Neural crest cell (in vitro differentiated cells): ENCODE data around the gene RPS15. TPM values are rescaled to one million over a fixed set of nuclear protein-coding genes. Genes with fewer than 3 reads are reported as not detected.

Experiments used
- DNase-seq: peaks from one replicate; pipeline ENCODE4 v3.0.0; 2021; ENCODE audit warnings: low read depth, mixed read lengths, low spot score
- H3K27ac Mint-ChIP-seq: one replicate; pipeline ENCODE4 v1.8.0; 2021; ENCODE audit warnings: mild to moderate bottlenecking, mixed read lengths; ENCODE audit not compliant: unreplicated experiment
- H3K27me3 Mint-ChIP-seq: 2 replicates; pipeline ENCODE4 v1.8.0; 2021; ENCODE audit warnings: low read depth, mild to moderate bottlenecking, mixed read lengths
- H3K36me3 Mint-ChIP-seq: 2 replicates; pipeline ENCODE4 v1.8.0; 2021; ENCODE audit warnings: low read depth, mild to moderate bottlenecking, mixed read lengths
- H3K4me1 Mint-ChIP-seq: 2 replicates; pipeline ENCODE4 v1.8.0; 2021; ENCODE audit warnings: mixed read lengths
- H3K4me3 Mint-ChIP-seq: one replicate; pipeline ENCODE4 v1.8.0; 2021; ENCODE audit warnings: mild to moderate bottlenecking, mixed read lengths
- H3K9me3 Mint-ChIP-seq: 2 replicates; pipeline ENCODE4 v1.8.0; 2021; ENCODE audit warnings: mixed read lengths
- total RNA-seq: library from RNA; stranded (reverse); gene quantifications from 2 replicates; pipeline ENCODE4 v1.2.1, GENCODE V29; 2021
- TF ChIP-seq, protein P1 (sequence below): fragments of 200-600 bp; sonication (generic); conservative IDR thresholded peaks from 2 replicates; pipeline ENCODE4 v1.5.0; 2021; ENCODE audit warnings: antibody characterized with exemption, mild to moderate bottlenecking

Gene RPS15
- total RNA-seq, 1 donor from 2014 or later: 1,580 TPM

DNA sequence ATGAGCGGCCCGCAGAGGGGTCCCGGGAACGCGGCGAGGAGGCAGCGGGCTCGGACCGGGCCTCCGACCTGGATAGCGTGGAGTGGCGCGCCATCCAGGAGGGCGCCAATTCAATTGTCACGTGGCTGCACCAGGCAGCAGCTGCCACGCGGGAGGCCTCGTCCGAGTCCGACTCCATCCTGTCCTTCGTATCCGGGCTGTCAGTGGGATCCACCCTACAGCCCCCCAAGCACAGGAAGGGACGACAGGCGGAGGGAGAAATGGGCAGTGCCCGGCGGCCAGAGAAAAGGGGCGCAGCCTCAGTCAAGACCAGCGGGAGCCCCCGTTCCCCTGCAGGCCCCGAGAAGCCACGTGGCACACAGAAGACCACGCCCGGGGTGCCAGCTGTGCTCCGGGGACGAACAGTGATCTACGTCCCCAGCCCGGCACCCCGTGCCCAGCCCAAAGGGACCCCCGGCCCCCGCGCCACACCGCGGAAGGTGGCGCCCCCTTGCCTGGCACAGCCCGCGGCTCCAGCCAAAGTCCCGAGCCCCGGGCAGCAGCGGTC lies 30.2 kb downstream of the RPS15 start:
- no peak overlapping the region for H3K27ac Mint-ChIP-seq

DNA sequence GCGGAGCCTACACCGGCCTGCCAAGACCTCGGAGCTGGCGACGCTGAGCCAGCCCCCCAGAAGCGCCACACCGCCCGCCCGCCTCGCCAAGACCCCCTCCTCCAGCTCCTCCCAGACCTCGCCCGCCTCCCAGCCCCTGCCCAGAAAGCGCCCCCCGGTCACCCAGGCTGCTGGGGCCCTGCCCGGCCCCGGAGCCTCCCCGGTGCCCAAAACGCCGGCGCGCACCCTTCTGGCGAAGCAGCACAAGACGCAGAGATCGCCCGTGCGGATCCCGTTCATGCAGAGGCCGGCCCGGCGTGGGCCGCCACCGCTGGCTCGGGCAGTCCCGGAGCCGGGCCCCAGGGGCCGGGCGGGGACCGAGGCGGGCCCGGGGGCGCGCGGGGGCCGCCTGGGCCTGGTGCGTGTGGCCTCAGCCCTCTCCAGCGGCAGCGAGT lies 30.6 kb downstream of the RPS15 start:
- H3K4me1 Mint-ChIP-seq: peaks cover 6% of the 10 kb centered on the region
- DNase-seq: no peak
- H3K4me3 Mint-ChIP-seq: no peak overlapping the region
- TF ChIP-seq, protein P1, sequence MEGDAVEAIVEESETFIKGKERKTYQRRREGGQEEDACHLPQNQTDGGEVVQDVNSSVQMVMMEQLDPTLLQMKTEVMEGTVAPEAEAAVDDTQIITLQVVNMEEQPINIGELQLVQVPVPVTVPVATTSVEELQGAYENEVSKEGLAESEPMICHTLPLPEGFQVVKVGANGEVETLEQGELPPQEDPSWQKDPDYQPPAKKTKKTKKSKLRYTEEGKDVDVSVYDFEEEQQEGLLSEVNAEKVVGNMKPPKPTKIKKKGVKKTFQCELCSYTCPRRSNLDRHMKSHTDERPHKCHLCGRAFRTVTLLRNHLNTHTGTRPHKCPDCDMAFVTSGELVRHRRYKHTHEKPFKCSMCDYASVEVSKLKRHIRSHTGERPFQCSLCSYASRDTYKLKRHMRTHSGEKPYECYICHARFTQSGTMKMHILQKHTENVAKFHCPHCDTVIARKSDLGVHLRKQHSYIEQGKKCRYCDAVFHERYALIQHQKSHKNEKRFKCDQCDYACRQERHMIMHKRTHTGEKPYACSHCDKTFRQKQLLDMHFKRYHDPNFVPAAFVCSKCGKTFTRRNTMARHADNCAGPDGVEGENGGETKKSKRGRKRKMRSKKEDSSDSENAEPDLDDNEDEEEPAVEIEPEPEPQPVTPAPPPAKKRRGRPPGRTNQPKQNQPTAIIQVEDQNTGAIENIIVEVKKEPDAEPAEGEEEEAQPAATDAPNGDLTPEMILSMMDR: no peak
- no peaks in the 10 kb centered on the region for H3K9me3 Mint-ChIP-seq
- H3K27me3 Mint-ChIP-seq: peaks cover 60% of the 10 kb centered on the region
- no peak overlapping the region for H3K27ac Mint-ChIP-seq
- no peaks in the 10 kb centered on the region for H3K36me3 Mint-ChIP-seq

More for the DNA sequence above, 30.2 kb downstream of the RPS15 start:
- no peaks in the 10 kb centered on the region for H3K9me3 Mint-ChIP-seq
- H3K36me3 Mint-ChIP-seq: no peaks in the 10 kb centered on the region
- TF ChIP-seq, protein P1: no peak
- peaks cover 5% of the 10 kb centered on the region for H3K4me1 Mint-ChIP-seq
- H3K4me3 Mint-ChIP-seq: no peak overlapping the region
- DNase-seq: no peak
- H3K27me3 Mint-ChIP-seq: peaks cover 63% of the 10 kb centered on the region

DNA sequence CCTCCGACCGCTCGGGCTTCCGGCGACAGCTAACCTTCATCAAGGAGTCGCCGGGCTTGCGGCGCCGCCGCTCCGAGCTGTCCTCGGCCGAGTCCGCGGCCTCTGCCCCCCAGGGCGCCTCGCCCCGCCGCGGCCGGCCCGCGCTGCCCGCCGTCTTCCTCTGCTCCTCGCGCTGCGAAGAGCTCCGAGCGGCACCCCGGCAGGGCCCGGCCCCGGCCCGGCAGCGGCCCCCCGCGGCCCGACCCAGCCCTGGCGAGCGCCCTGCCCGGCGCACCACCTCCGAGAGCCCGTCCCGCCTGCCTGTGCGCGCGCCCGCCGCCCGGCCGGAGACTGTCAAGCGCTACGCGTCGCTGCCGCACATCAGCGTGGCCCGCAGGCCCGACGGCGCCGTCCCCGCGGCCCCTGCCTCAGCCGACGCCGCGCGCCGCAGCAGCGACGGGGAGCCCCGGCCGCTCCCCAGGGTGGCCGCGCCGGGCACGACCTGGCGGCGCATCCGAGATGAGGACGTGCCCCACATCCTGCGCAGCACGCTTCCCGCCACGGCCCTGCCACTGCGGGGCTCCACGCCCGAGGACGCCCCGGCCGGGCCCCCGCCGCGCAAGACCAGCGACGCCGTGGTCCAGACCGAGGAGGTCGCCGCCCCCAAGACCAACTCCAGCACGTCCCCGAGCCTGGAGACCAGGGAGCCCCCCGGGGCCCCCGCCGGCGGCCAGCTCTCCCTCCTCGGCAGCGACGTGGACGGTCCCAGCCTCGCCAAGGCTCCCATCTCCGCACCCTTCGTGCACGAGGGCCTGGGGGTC lies 31.3 kb downstream of the RPS15 start:
- H3K36me3 Mint-ChIP-seq: no peaks in the 10 kb centered on the region
- TF ChIP-seq, protein P1: no peak
- H3K4me1 Mint-ChIP-seq: peaks cover 6% of the 10 kb centered on the region
- no peak for DNase-seq
- no peaks in the 10 kb centered on the region for H3K9me3 Mint-ChIP-seq
- peaks cover 60% of the 10 kb centered on the region for H3K27me3 Mint-ChIP-seq
- H3K27ac Mint-ChIP-seq: no peak overlapping the region
- H3K4me3 Mint-ChIP-seq: no peak overlapping the region

DNA sequence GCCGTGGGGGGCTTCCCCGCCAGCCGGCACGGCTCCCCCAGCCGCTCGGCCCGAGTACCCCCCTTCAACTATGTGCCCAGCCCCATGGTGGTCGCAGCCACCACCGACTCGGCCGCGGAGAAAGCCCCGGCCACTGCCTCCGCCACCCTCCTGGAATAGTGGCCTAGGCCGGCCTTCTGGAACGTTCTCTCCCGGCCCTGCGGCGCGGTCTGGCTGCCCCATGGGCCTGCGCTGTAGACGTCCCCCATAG lies 31.8 kb downstream of the RPS15 start:
- Mint-ChIP-seq H3K4me1 (peaks cover 6% of the 10 kb centered on the region), H3K27me3 (peaks cover 55% of the 10 kb centered on the region), H3K27ac (no peak overlapping the region), H3K9me3 (no peaks in the 10 kb centered on the region), H3K36me3 (no peaks in the 10 kb centered on the region), H3K4me3 (peak overlapping the region; percentile 57)
- DNase-seq: no peak
- TF ChIP-seq, protein P1: no peak

DNA sequence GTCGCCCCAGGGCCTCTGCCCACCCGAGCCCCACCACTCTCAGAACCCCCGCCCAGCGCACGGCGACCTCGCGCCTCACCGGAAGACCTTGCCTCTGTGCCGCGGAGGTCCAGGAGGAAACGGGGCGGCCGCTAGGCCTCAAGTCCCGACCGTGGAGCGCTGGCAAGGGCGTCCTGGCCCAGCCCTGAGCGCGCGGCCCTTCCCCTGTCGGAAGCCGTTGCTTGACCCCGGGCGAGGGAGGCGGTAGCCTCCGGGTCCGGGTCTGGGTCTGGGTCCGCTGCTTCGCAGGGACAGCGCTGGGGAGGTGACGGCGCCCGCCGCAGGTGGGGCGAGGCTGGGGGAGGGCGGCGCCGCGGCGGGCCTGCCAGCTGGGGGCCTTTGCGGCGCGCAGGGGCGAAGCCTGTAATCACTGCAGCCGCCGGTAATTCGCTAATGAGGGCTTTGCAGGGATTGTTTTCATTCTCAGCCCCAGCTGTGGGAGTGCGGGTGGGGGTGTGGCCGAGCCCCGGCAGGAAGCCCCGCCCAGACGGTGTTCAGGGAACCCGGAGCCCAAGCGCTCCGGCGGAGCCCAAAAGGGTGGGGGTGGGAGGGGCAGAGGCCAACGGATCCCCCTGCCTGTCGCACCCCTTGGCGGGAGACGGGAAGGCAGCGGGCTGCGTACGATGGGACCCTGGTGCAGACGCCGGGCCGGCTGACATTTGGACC lies 32.3 kb downstream of the RPS15 start:
- TF ChIP-seq, protein P1: no peak
- no peak for DNase-seq
- Mint-ChIP-seq H3K4me3 (peak overlapping the region; percentile 75), H3K4me1 (peaks cover 6% of the 10 kb centered on the region), H3K27me3 (peaks cover 54% of the 10 kb centered on the region), H3K27ac (no peak overlapping the region), H3K36me3 (no peaks in the 10 kb centered on the region), H3K9me3 (no peaks in the 10 kb centered on the region)
